Nucleus accumbens (tissue), 56 donors: Measurements from ENCODE around the gene GLI3.
A peak's percentile ranks its signal among the peaks of the same experiment; 100 is the strongest.

Source experiments
- DNase-seq, 56 donors: peaks; one replicate each; lab custom pipeline; 2025; lab: John Stamatoyannopoulos, UW

The GLI3 gene

GRCh38 chr7:41981046-41982040 is 255.7 kb downstream of the GLI3 start:
- no peak for DNase-seq

GRCh38 chr7:41979834-41980307 is 257.1 kb downstream of the GLI3 start:
- no peak for DNase-seq

GRCh38 chr7:41978858-41979257 is 258.2 kb downstream of the GLI3 start:
- DNase-seq, result no peak

- no peak for DNase-seq
These were observed 259.3 kb downstream of the GLI3 start for GRCh38 chr7:41977661-41978060.

- DNase-seq, result peak in 22 of 56 donors; percentile 4 to 51 (median 16)
These were observed 259.8 kb downstream of the GLI3 start for GRCh38 chr7:41977151-41977651.

GRCh38 chr7:41976411-41976810 is 260.6 kb downstream of the GLI3 start:
- no peak for DNase-seq

- no peak for DNase-seq
These were observed 261.2 kb downstream of the GLI3 start for GRCh38 chr7:41975849-41976248.

GRCh38 chr7:41974870-41975557 is 262.0 kb downstream of the GLI3 start:
- no peak for DNase-seq

- no peak for DNase-seq
These were observed 263.7 kb downstream of the GLI3 start for GRCh38 chr7:41973202-41973730.

- DNase-seq, result no peak
These were observed 264.2 kb downstream of the GLI3 start for GRCh38 chr7:41972776-41973175.

GRCh38 chr7:41972270-41972669 is 264.7 kb downstream of the GLI3 start:
- no peak for DNase-seq

- no peak for DNase-seq
These were observed 265.3 kb downstream of the GLI3 start for GRCh38 chr7:41971640-41972187.

- DNase-seq, result no peak
These were observed 266.1 kb downstream of the GLI3 start for GRCh38 chr7:41970941-41971340.

GRCh38 chr7:41969561-41970105 is 267.4 kb downstream of the GLI3 start:
- no peak for DNase-seq

- no peak for DNase-seq
These were observed 269.9 kb downstream of the GLI3 start for GRCh38 chr7:41967156-41967555.

GRCh38 chr7:41965951-41966505 is 271.0 kb downstream of the GLI3 start:
- no peak for DNase-seq

GRCh38 chr7:41964849-41965745 is 271.9 kb downstream of the GLI3 start:
- DNase-seq, result peak in 4 of 56 donors; percentile 8 to 20 (median 16)

GRCh38 chr7:41964183-41964753 is 272.7 kb downstream of the GLI3 start:
- DNase-seq, result no peak

- DNase-seq, result no peak
These were observed 280.3 kb downstream of the GLI3 start for GRCh38 chr7:41956705-41957104.
